H9 (cell line): Measurements from ENCODE around the gene BICRAL. TPM values are rescaled to one million over a fixed set of nuclear protein-coding genes. Genes with fewer than 3 reads are reported as not detected.

Source experiments
- DNase-seq: peaks from one replicate; pipeline ENCODE4 v3.0.0-alpha.2; 2017
- H2AFZ ChIP-seq: one replicate; pipeline ENCODE4 v1.6.1; 2013; ENCODE audit warnings: mild to moderate bottlenecking, low read length, control low read depth, moderate library complexity
- H2AK5ac ChIP-seq: 2 replicates; pipeline ENCODE4 v1.6.1; 2013; ENCODE audit warnings: low read length, control low read depth, mixed read lengths; ENCODE audit not compliant: insufficient read length
- H2BK120ac ChIP-seq: one replicate; pipeline ENCODE4 v1.6.1; 2013; ENCODE audit warnings: low read depth, mild to moderate bottlenecking, low read length, control low read depth, inconsistent platforms; ENCODE audit not compliant: poor library complexity, severe bottlenecking
- H2BK12ac ChIP-seq: 2 replicates; pipeline ENCODE4 v1.6.1; 2013; ENCODE audit warnings: low read length, control low read depth, mixed read lengths, low read depth; ENCODE audit not compliant: insufficient read length
- H2BK15ac ChIP-seq: 2 replicates; pipeline ENCODE4 v1.6.1; 2013; ENCODE audit warnings: low read depth, low read length, control low read depth
- H2BK20ac ChIP-seq: one replicate; pipeline ENCODE4 v1.6.1; 2013; ENCODE audit warnings: low read depth, mild to moderate bottlenecking, low read length, control low read depth, inconsistent platforms; ENCODE audit not compliant: poor library complexity, severe bottlenecking
- H2BK5ac ChIP-seq: 2 replicates; pipeline ENCODE4 v1.6.1; 2013; ENCODE audit warnings: low read length, control low read depth, mixed read lengths; ENCODE audit not compliant: insufficient read length
- H3K14ac ChIP-seq: 2 replicates; pipeline ENCODE4 v1.6.1; 2013; ENCODE audit warnings: low read length, control low read depth; ENCODE audit not compliant: insufficient read depth
- H3K18ac ChIP-seq: 2 replicates; pipeline ENCODE4 v1.6.1; 2013; ENCODE audit warnings: low read depth, mild to moderate bottlenecking, mixed read lengths, low read length, control low read depth; ENCODE audit not compliant: insufficient read length
- H3K23ac ChIP-seq: 2 replicates; pipeline ENCODE4 v1.6.1; 2013; ENCODE audit warnings: low read length, control low read depth, mixed read lengths, low read depth; ENCODE audit not compliant: insufficient read length
- H3K23me2 ChIP-seq: 2 replicates; pipeline ENCODE4 v1.6.1; 2013; ENCODE audit warnings: low read depth, mild to moderate bottlenecking, mixed read lengths, low read length, control low read depth; ENCODE audit not compliant: insufficient read length, poor library complexity, severe bottlenecking
- H3K27ac ChIP-seq: 2 replicates; pipeline ENCODE4 v1.5.1; 2013; ENCODE audit warnings: low read length, control low read depth, mixed read lengths, low read depth; ENCODE audit not compliant: insufficient read length
- H3K27me3 ChIP-seq: 2 replicates; pipeline ENCODE4 v1.6.1; 2013; ENCODE audit warnings: low read length, control low read depth, inconsistent platforms; ENCODE audit not compliant: insufficient read depth
- H3K4ac ChIP-seq: 2 replicates; pipeline ENCODE4 v1.6.1; 2013; ENCODE audit warnings: low read depth, mild to moderate bottlenecking, control low read depth, inconsistent platforms, low read length, moderate library complexity
- H3K4me1 ChIP-seq: 2 replicates; pipeline ENCODE4 v1.6.1; 2013; ENCODE audit warnings: low read length, control low read depth, inconsistent platforms; ENCODE audit not compliant: insufficient read depth
- H3K4me2 ChIP-seq: 2 replicates; pipeline ENCODE4 v1.6.1; 2013; ENCODE audit warnings: low read length, control low read depth, mixed read lengths; ENCODE audit not compliant: insufficient read length, insufficient read depth
- H3K56ac ChIP-seq: 2 replicates; pipeline ENCODE4 v1.6.1; 2013; ENCODE audit warnings: low read depth, mild to moderate bottlenecking, mixed read lengths, low read length, control low read depth; ENCODE audit not compliant: insufficient read length
- H3K79me1 ChIP-seq: 2 replicates; pipeline ENCODE4 v1.6.1; 2013; ENCODE audit warnings: low read depth, mild to moderate bottlenecking, moderate library complexity, low read length, control low read depth, inconsistent platforms; ENCODE audit not compliant: insufficient read depth, poor library complexity, severe bottlenecking
- H3K79me2 ChIP-seq: 2 replicates; pipeline ENCODE4 v1.6.1; 2013; ENCODE audit warnings: low read length, control low read depth, inconsistent platforms; ENCODE audit not compliant: insufficient read depth
- H3K9ac ChIP-seq: 2 replicates; pipeline ENCODE4 v1.6.1; 2013; ENCODE audit warnings: low read length, control low read depth, mixed read lengths; ENCODE audit not compliant: insufficient read length; ENCODE audit errors: extremely low read depth
- H3K9me3 ChIP-seq: one replicate; pipeline ENCODE4 v1.6.1; 2013; ENCODE audit warnings: low read depth, low read length, inconsistent platforms; ENCODE audit not compliant: control insufficient read depth
- H3T11ph ChIP-seq: one replicate; pipeline ENCODE4 v1.6.1; 2013; ENCODE audit warnings: mild to moderate bottlenecking, low read length, control low read depth, inconsistent platforms
- H4K20me1 ChIP-seq: one replicate; pipeline ENCODE4 v1.6.1; 2013; ENCODE audit not compliant: control insufficient read depth, insufficient read length, insufficient read depth
- H4K5ac ChIP-seq: 2 replicates; pipeline ENCODE4 v1.6.1; 2013; ENCODE audit warnings: low read depth, mild to moderate bottlenecking, mixed read lengths, low read length, control low read depth; ENCODE audit not compliant: insufficient read length
- H4K8ac ChIP-seq: replicated peaks from 2 replicates; pipeline ENCODE4 v1.6.1; 2013; ENCODE audit warnings: low read length, control low read depth, mixed read lengths, low read depth; ENCODE audit not compliant: insufficient read length
- H4K91ac ChIP-seq: 2 replicates; pipeline ENCODE4 v1.6.1; 2013; ENCODE audit warnings: low read depth, mild to moderate bottlenecking, moderate library complexity, mixed read lengths, low read length, control low read depth; ENCODE audit not compliant: insufficient read length
- H3K27ac Mint-ChIP-seq, 3 experiments: 2 replicates in 2 of 3; 3 replicates in 1 of 3; pipeline ENCODE4 v1.8.0; 2020 to 2021; ENCODE audit warnings: mixed read lengths in 3 of 3, mild to moderate bottlenecking in 1 of 3, moderate library complexity in 1 of 3
- H3K27me3 Mint-ChIP-seq: 2 replicates; pipeline ENCODE4 v1.8.0; 2021; ENCODE audit warnings: low read depth, mild to moderate bottlenecking, moderate library complexity, mixed read lengths
- H3K36me3 Mint-ChIP-seq, 3 experiments: 2 replicates in 2 of 3; 3 replicates in 1 of 3; pipeline ENCODE4 v1.8.0; 2020 to 2021; ENCODE audit warnings: low read depth in 3 of 3, mixed read lengths in 3 of 3; ENCODE audit not compliant: insufficient read depth in 1 of 3
- H3K4me1 Mint-ChIP-seq, 2 experiments: 2 replicates each; pipeline ENCODE4 v1.8.0; 2020; ENCODE audit warnings: mixed read lengths in 2 of 2
- H3K4me3 Mint-ChIP-seq, 2 experiments: 2 replicates in 1 of 2; 3 replicates in 1 of 2; pipeline ENCODE4 v1.8.0; 2020 to 2021; ENCODE audit warnings: mild to moderate bottlenecking in 2 of 2, mixed read lengths in 2 of 2, moderate library complexity in 1 of 2
- H3K9me3 Mint-ChIP-seq, 2 experiments: 2 replicates in 1 of 2; 3 replicates in 1 of 2; pipeline ENCODE4 v1.8.0; 2020; ENCODE audit warnings: mild to moderate bottlenecking in 2 of 2, mixed read lengths in 2 of 2, moderate library complexity in 1 of 2
- CTCF ChIP-seq: fragments of 200-600 bp; sonication (generic); conservative IDR thresholded peaks from 3 replicates; pipeline ENCODE4 v1.8.0; 2021; ENCODE audit warnings: antibody characterized with exemption, mild to moderate bottlenecking
- WGBS: extraction: QIAGEN DNeasy Blood & Tissue Kit; methylation state at CpG from one replicate; pipeline ENCODE4 v1.1.7; 2013; ENCODE audit warnings: missing lambda C conversion rate, low lambda C conversion rate, mixed read lengths; ENCODE audit not compliant: insufficient read length; ENCODE audit errors: extremely low coverage; 5-methylcytosine and 5-hydroxymethylcytosine counted together
- total RNA-seq: library from RNA; stranded (reverse); gene quantifications from 2 replicates; pipeline ENCODE4 v1.2.1, GENCODE V29; 2021

BICRAL gene
- total RNA-seq, 1 experiment from 2014 or later = 9.8 TPM

- no peak overlapping the region for H2BK120ac ChIP-seq
- no peak overlapping the region for H2AFZ ChIP-seq
- H2BK5ac ChIP-seq = no peak overlapping the region
- H3K23ac ChIP-seq = no peak overlapping the region
- no peak overlapping the region for H2BK12ac ChIP-seq
- no peak overlapping the region for H2BK20ac ChIP-seq
- TF ChIP-seq CTCF = peak; percentile 57; the same call in 2 of the 3 replicates
- Mint-ChIP-seq H3K4me3 (peak overlapping the region; percentile 73 to 86), H3K27me3 (0 out of 2 replicates have a peak, but pooled peaks cover 1% of the 10 kb centered on the region), H3K4me1 (peaks cover 5% of the 10 kb centered on the region in 2 experiments; a peak in 3 of 4 replicates), H3K36me3 (no peaks in the 10 kb centered on the region), H3K27ac (peak overlapping the region; percentile 95 to 98 (median 97)), H3K9me3 (no peaks in the 10 kb centered on the region; a peak in 1 of 5 replicates)
- peak; percentile 89 for DNase-seq
- H3K4me2 ChIP-seq = peak overlapping the region; percentile 31
- H3K4me1 ChIP-seq = no peaks in the 10 kb centered on the region
- no peak overlapping the region for H3K4ac ChIP-seq
- H4K8ac ChIP-seq = no peak overlapping the region
- no peaks in the 10 kb centered on the region for H4K20me1 ChIP-seq
- no peak overlapping the region for H3K56ac ChIP-seq
- H2AK5ac ChIP-seq = no peak overlapping the region
- no peak overlapping the region for H3K27ac ChIP-seq
- H4K5ac ChIP-seq = no peak overlapping the region
- no CpG with 5 or more reads among the region's 49 CpGs for WGBS
- no peak overlapping the region for H4K91ac ChIP-seq
- no peaks in the 10 kb centered on the region for H3K9me3 ChIP-seq
- H2BK15ac ChIP-seq = no peak overlapping the region
- no peaks in the 10 kb centered on the region for H3K79me2 ChIP-seq
- H3K18ac ChIP-seq = no peak overlapping the region
- peak overlapping the region; percentile 18 for H3K9ac ChIP-seq
- H3K23me2 ChIP-seq = no peaks in the 10 kb centered on the region
- H3K14ac ChIP-seq = peak overlapping the region; percentile 4; the same call in 1 of the 2 replicates
- H3K27me3 ChIP-seq = no peaks in the 10 kb centered on the region
- no peak overlapping the region for H3T11ph ChIP-seq
- no peaks in the 10 kb centered on the region for H3K79me1 ChIP-seq
Measured at GRCh38 chr6:42911171-42912021, 129.5 kb downstream of the BICRAL start.
